Inferior parietal cortex (tissue), 1 donor: Measurements from ENCODE around the gene PAK5.

ENCODE experiments used
- DNase-seq: peaks from one replicate; pipeline ENCODE4 v3.0.0-alpha.2; 2016; ENCODE audit errors: extremely low spot score

The PAK5 gene

GRCh38 chr20:9789131-9789530 lies 49.7 kb downstream of the PAK5 start:
- DNase-seq: no peak

- DNase-seq: no peak
These were observed 63.7 kb downstream of the PAK5 start for GRCh38 chr20:9775176-9775575.

- no peak for DNase-seq
These were observed 68.9 kb downstream of the PAK5 start for GRCh38 chr20:9769954-9770353.

GRCh38 chr20:9761476-9761875 lies 77.4 kb downstream of the PAK5 start:
- no peak for DNase-seq

GRCh38 chr20:9759392-9759791 lies 79.5 kb downstream of the PAK5 start:
- no peak for DNase-seq

- DNase-seq: no peak
These were observed 80.1 kb downstream of the PAK5 start for GRCh38 chr20:9758752-9759151.

GRCh38 chr20:9756660-9757059 lies 82.2 kb downstream of the PAK5 start:
- no peak for DNase-seq

- no peak for DNase-seq
These were observed 83.6 kb downstream of the PAK5 start for GRCh38 chr20:9755301-9755700.

GRCh38 chr20:9744551-9744950 lies 94.3 kb downstream of the PAK5 start:
- DNase-seq: no peak

- no peak for DNase-seq
These were observed 95.0 kb downstream of the PAK5 start for GRCh38 chr20:9743871-9744270.

GRCh38 chr20:9742821-9743220 lies 96.1 kb downstream of the PAK5 start:
- no peak for DNase-seq

- DNase-seq: no peak
These were observed 96.9 kb downstream of the PAK5 start for GRCh38 chr20:9741996-9742395.

GRCh38 chr20:9740486-9740885 lies 98.4 kb downstream of the PAK5 start:
- no peak for DNase-seq

- DNase-seq: no peak
These were observed 98.9 kb downstream of the PAK5 start for GRCh38 chr20:9739991-9740390.

GRCh38 chr20:9736373-9736772 lies 102.5 kb downstream of the PAK5 start:
- no peak for DNase-seq

GRCh38 chr20:9723501-9724202 lies 115.2 kb downstream of the PAK5 start:
- no peak for DNase-seq

GRCh38 chr20:9711872-9712271 lies 127.0 kb downstream of the PAK5 start:
- DNase-seq: no peak

- no peak for DNase-seq
These were observed 128.2 kb downstream of the PAK5 start for GRCh38 chr20:9710685-9711084.

GRCh38 chr20:9705722-9706476 lies 133.0 kb downstream of the PAK5 start:
- DNase-seq: no peak

- no peak for DNase-seq
These were observed 139.7 kb downstream of the PAK5 start for GRCh38 chr20:9699181-9699580.

GRCh38 chr20:9689041-9689440 lies 149.8 kb downstream of the PAK5 start:
- no peak for DNase-seq

- peak; percentile 29 for DNase-seq
These were observed 152.0 kb downstream of the PAK5 start for GRCh38 chr20:9686866-9687265.

- no peak for DNase-seq
These were observed 152.4 kb downstream of the PAK5 start for GRCh38 chr20:9686455-9686854.
